ENCODE results near the gene TBC1D22A. TPM values are rescaled to one million over a fixed set of nuclear protein-coding genes. Genes with fewer than 3 reads are reported as not detected.
"Not testable (repeated sequence)": the region's sequence is repeated elsewhere in the genome, so short reads cannot be mapped to it uniquely, and the experiment has no call there.

Gene TBC1D22A
- total RNA-seq, 1 experiment from 2014 or later, result 12.2 TPM

GRCh38 chr22:46773076-46773475 is 10.6 kb downstream of the TBC1D22A start:
- DNase-seq (ENCODE audit: low read depth), result no peak

DNA sequence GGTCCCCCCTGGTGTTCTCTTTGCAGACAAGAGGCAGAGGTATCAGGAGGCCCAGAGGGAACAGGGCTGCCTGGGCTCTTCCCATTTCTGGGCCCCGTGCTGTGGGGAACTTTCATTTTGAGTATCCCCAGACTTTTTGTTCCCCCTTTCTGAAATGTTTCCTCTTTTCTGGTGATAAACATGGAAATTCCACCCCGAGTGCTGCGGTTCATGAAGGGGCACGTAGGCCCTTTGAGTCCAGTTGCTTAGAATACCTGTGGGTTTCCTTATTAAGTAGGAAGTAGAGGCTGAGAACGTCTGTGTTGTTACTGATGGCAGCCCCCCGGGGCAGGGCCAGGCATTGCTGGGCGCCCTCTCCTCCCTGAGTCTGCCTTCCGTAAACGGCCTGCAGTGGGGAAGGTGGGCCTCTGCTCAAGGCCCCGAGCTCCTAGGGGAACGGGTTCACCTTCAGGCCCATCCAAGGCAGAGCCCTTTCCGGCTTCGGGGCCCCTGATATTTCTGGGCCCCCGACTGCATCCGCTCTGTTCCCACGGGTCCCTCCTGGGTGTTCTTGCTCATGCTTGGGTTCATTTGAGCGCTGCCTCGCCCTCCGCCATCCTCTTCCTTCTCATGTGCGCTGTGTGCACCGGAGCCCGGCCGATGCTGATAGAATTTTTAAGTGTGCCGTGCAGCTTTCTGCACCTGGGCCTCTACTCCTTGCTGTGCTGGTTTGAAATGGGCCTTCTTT is 12.0 kb downstream of the TBC1D22A start:
- DNase-seq (ENCODE audit: low read depth), result no peak

DNA sequence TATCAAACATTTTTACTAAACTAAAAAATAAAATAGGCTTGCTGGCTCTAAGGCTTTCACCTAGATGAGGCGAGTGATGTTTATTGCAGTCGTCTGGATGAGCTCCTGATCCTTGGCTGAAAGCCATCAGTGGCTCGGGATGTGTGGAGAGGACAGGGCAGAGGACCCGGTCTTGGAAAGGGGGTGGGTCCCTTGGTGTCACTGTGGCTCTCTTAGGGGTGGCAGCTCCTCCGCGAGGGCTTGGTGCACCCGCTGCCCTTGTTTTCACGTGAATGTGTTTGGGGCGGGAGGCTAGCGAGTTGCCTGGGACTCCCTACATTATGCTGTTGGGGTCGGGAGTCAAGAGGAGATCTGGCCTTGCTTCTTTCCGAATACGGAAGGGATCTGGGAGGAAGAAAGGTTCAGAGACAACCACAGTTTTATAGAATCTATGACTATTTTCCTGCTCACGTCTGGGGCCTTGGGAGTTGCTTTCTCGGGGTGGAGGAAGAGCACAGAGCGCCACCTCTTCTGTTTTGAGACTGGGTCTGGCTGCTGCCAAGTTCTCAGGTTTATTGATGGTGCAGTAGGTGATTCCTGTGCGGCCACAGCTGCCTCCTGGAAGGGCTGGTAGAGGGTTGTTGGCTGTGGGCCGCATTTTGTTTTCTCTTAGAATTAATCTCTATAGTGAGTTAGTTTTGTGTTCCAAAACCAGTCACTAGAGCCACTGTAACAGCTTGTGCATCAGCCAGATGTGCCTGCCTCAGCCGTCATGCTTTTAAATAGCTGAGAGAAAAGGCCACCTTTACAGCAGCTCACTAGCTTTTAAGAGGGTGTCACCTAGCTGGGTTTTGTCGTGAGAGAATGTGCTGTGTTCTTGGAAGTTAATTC is 12.8 kb downstream of the TBC1D22A start:
- no peak for DNase-seq (ENCODE audit: low read depth)

DNA sequence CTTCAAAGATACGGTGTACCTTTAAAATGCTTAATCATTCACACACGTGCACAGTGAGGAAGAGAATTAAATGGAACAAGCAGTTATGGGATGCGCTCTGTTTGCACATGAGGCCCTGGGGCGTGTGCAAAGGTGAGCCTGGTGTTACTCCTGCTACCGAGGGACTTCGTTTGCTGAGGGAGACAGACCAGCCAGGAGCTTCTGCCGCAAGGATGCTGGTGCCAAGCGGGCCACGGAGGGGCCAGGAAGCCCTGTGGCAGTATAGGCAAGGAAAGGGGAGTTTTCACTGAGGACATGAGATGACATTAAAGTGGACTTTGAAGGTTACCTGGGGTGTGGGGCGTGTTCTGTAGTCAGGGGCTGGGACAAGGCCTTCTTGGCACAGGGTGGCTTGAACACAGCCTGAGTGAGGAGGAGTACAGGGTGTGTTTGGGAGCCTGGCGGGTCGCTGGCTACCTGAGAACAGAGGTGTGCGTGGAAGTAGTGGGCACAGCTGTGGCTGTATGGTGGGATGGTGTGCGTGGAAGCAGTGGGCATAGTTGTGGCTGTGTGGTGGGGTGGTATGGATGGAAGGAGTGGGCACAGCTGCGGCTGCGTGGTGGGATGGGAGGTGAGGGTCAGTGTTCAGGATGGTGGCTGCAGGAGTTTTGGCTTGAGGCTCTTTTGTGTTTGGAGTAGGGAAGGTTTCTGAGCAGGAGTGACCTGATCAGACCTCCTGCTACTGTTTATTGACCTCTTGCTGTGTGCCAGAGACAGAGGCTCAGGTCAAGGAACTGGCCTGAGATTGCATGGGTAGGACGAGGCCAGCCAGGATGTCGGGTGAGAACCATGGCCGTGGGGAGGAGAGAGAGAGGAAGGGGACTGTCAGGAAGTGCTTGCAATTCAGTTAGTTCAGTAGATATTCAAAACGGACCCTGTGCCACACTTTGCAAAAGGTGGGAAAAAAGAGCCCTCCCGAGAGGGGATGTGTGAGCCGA is 13.7 kb downstream of the TBC1D22A start:
- DNase-seq (ENCODE audit: low read depth), result no peak

GRCh38 chr22:46776876-46777608 is 14.6 kb downstream of the TBC1D22A start:
- DNase-seq (ENCODE audit: low read depth), result no peak

GRCh38 chr22:46777609-46777970 is 15.1 kb downstream of the TBC1D22A start:
- no peak for DNase-seq (ENCODE audit: low read depth)

DNA sequence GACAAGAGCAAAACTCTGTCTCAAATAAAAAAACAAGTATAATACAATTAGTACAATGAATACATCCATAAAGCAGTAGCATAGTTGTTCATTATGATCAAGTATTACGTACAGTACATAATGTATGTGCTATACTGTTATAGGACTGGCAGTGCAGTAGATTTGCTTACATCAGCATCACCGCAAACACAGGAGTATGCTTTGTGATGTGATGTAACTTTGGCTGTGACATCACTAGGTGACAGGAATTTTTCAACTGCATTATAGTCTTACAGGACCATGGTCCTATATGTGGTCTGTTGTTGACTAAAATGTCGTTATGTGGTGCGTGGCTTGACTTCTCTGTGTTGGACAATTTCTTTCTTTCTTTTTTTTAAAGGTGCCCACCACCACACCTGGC is 16.6 kb downstream of the TBC1D22A start:
- no peak for DNase-seq (ENCODE audit: low read depth)

GRCh38 chr22:46779651-46780050 is 17.2 kb downstream of the TBC1D22A start:
- no peak for DNase-seq (ENCODE audit: low read depth)

DNA sequence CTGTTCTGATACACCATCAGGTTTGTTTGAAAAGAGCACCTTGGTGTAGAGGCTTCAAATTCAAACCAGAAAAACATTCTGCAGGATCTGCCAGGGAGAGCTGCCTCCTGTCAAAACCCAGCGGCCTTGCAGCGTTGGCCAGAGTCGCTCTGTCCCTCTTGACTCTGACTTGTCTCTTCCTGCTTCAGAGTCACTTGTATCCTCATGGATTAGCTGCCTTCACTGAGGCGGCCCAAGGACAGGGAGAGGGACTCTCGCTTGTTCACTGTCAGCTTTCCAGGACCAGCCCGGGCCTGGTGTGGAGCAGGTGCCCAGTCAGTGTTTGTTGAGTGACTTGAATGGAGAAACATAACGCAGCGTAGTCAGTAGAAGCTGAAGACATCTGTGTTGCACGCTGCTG is 18.0 kb downstream of the TBC1D22A start:
- DNase-seq (ENCODE audit: low read depth), result no peak

- no peak for DNase-seq (ENCODE audit: low read depth)
These were observed 18.8 kb downstream of the TBC1D22A start for GRCh38 chr22:46781291-46781690.

- not testable (repeated sequence) for DNase-seq (ENCODE audit: low read depth)
These were observed 19.8 kb downstream of the TBC1D22A start for GRCh38 chr22:46782200-46782599.

GRCh38 chr22:46783721-46784120 is 21.3 kb downstream of the TBC1D22A start:
- DNase-seq (ENCODE audit: low read depth), result no peak

GRCh38 chr22:46788441-46789172 is 26.2 kb downstream of the TBC1D22A start:
- no peak for DNase-seq (ENCODE audit: low read depth)

- DNase-seq (ENCODE audit: low read depth), result no peak
These were observed 27.5 kb downstream of the TBC1D22A start for GRCh38 chr22:46789992-46790391.

- DNase-seq (ENCODE audit: low read depth), result peak; percentile 90
These were observed 28.8 kb downstream of the TBC1D22A start for GRCh38 chr22:46791201-46791731.

- no peak for DNase-seq (ENCODE audit: low read depth)
These were observed 29.8 kb downstream of the TBC1D22A start for GRCh38 chr22:46792061-46792796.

- DNase-seq (ENCODE audit: low read depth), result no peak
These were observed 30.4 kb downstream of the TBC1D22A start for GRCh38 chr22:46792841-46793261.

GRCh38 chr22:46793497-46793896 is 31.0 kb downstream of the TBC1D22A start:
- no peak for DNase-seq (ENCODE audit: low read depth)

GRCh38 chr22:46794067-46794466 is 31.6 kb downstream of the TBC1D22A start:
- no peak for DNase-seq (ENCODE audit: low read depth)
